GM12891 (cell line): Measurements from ENCODE around the gene RFPL3.

Source experiments
- POLR2A ChIP-seq: IDR thresholded peaks from 2 replicates; pipeline ENCODE4 v1.6.1; 2011; ENCODE audit warnings: low read depth, low read length, control low read depth
- POLR2AphosphoS5 ChIP-seq: IDR thresholded peaks from 2 replicates; pipeline ENCODE4 v1.6.1; 2011; ENCODE audit warnings: low read depth, low read length, control low read depth

GRCh38 chr22:32396746-32397145 is 39.1 kb downstream of the RFPL3 start:
- TF ChIP-seq POLR2AphosphoS5 (no peak), POLR2A (no peak)
